Measurements from ENCODE around the gene SLC17A9.
A peak's percentile ranks its signal among the peaks of the same experiment; 100 is the strongest.

Gene SLC17A9

DNA sequence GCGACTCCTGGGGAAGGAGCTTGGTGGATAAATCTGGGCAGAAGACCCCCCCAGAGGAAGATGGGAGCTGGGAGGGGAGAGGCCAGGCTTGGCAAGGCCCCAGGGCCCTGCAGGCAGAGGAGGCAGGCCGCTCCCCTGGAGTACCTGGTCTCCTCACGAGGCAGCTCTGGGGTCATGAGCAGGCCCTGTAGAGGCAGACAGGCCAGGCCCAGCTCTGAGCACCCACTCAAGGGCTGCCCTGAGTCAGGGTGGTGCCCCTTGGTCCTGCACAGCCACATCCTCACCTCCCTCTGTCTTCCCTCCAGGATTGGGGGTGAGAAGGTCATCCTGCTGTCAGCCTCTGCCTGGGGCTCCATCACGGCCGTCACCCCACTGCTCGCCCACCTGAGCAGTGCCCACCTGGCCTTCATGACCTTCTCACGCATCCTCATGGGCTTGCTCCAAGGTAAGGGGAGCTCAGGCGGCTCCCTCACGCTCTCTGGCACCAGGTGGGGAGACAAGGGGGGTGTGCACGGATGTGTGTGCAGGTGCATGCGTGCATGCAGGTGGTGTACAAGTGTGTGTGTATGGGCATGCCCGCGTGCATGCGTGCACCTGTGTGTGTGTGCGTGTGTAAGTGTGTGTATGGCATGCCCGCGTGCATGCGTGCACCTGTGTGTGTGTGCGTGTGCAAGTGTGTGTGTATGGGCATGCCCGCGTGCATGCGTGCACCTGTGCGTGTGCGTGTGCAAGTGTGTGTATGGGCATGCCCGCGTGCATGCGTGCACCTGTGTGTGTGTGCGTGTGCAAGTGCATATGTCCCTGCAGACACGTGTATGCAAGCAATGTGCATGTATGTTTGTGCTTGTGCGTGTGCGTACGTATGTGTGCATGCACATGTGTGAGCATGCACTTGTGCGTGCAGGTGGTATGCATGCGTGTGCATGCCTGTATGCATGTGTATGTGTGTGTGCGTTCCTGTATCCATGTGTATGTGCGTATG, 4.9 kb downstream of the SLC17A9 start:
- no peak for DNase-seq

DNA sequence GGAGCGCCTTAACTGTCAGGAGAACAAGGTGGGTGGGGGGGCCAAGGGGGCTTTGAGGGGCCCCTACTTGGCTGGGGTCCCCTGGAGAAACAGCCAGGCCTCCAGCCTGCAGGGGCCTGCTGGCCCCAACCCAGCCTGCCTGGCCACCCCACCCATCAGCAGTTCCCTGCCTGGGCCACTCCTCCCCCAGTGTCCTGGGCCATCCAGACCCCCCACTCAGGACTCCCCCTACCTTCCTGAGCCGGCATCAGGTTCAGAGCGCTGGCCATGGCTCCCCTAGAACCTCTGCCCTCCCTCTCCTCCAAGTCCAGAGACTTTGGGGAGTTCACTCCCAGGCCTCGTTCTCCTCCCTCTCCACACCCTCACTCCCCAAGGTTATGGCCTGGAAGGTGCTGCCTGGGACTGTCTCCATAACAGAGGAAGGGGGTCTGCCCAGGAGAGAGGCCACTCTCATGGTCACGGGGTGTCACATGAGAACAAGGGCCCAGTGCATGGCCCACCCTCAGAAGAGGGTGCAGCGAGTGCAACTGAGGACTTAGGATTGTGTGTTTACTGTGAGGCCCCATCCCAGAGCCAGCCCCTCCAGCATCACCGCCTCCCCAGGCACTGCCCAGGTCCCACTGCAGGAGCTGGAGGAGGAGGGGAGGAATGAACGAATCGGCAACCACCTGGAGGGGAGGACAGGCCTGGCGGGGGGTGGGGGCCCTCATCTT, 6.0 kb downstream of the SLC17A9 start:
- DNase-seq, result no peak

DNA sequence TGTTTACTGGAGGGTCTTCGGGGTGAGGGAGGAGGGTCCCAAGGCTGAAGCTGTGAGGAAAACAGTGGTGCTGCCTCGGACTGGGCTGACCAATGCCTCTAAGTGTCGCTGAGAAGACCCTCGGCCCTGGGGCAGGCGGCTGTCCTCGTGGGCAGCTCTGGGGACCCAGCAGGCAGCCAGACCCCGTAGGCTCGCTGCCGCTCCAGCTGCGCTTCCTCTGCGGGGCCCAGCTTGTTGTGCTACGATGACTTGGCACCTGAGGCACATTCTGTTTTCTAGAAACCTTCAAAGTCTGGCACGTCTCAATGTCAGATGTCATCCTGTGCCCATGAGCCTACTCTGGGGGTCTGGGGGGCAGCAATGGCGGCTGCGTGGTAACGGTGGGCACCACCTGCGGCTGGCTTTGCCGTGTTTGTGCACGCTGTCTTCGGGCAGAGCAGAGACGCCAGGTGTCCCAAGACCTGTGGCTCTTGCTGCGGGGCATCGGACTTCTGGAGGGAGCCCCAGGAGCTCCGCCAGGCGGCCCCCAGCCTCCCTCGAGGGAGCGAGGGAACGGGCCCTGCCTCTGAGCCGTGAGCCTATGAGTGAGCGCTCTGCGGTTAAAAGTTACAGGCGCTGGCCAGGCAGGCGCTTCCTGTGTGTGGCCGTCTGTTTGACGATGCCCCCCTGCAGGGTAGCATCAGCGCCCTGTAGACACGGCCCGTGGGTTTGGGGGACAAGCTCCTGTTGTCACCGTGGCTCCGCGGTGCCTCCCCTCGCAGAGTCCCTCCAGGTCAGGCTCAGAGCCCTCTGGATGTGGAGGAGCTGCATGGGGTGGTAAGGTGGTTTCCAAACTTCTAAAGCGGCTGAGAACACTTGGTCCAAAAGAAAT, 6.8 kb downstream of the SLC17A9 start:
- DNase-seq, result no peak

DNA sequence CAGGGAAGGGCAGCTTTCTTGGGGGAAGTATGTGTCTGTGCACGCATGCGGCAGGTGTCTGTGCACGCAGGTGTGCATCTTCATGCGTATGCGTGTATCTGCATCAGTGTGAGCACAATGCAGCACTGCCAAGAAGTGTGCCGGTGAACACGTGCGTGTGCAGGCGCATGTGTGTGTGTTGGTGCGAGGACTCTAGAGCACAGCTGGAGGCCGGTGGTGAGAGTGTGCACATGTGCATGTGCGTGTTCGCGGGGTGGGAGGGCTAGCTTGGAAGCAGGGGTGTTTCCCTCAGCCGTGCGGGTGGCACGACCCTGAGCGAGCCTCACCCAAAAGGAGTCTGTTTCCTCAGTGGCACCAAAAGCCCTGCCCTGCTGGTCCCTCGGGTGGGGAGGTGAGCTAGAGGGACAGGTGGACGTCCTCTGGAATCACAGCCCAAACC, 7.5 kb downstream of the SLC17A9 start:
- DNase-seq, result no peak

DNA sequence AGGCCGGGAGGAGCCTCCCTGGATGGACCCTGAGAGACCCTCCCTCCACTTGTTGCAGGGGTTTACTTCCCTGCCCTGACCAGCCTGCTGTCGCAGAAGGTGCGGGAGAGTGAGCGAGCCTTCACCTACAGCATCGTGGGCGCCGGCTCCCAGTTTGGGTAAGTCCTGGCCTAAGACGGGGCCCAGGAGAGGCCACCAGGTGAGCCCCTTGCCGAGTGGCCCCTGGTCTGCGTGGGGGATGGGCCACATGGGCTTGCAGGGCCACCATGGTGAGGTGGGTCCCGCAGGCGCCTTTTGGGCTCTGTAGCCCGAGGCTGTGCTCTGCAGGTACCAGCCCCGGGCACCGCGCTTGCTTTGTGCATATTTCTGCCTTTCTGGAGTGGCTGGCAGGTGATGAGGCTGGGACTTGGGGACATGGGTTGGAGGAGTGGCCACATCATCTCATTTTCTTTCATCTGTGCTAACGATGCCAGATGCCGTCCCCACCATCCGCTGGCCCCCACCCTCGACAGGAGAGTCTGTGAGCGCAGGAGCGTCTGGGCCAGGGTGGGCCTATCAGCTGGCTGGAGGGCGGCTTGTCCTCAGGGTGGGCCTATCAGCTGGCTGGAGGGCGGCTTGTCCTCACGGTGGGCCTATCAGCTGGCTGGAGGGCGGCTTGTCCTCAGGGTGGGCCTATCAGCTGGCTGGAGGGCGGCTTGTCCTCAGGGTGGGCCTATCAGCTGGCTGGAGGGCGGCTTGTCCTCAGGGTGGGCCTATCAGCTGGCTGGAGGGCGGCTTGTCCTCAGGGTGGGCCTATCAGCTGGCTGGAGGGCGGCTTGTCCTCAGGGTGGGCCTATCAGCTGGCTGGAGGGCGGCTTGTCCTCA, 8.2 kb downstream of the SLC17A9 start:
- DNase-seq, result peak; percentile 97

DNA sequence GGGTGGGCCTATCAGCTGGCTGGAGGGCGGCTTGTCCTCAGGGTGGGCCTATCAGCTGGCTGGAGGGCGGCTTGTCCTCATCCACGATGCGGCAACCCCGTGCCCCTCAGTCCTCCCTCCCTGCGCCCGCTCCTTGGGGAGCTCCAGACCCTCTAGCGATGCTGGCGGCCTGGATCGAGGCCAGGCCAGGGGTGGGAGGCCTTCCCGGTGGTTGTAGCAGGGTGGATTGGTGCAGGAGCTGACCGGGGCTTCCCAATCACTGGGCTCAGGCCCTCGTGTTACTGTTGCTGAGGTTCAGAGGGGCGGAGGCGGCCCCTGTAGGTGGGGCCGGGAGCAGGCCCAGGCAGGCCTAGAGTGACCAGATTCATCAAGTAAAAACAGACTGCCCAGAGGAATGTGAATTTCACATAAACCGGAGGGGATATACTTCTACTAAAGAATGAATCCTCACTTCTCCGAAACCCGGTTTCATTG, 8.8 kb downstream of the SLC17A9 start:
- DNase-seq, result peak; percentile 88

DNA sequence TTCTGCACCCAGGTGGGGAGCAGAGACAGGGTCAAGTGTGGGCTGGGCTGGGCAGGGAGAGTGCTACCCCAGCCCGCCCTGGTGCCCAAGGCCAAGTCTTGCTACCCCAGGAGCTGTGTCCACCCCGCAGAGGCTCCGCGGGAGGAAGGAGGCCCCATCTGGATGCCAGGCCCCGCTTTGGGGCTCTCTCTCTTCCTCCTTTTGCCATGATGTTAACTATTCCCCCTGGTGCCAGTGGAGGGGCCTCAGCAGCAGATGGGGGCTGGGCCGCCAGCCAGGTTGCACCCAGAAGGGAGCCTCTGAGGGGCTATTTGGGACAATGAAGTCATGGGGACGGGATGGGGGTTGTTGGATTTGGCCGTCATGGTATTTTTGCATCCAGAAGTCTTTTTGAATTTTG, 9.3 kb downstream of the SLC17A9 start:
- DNase-seq, result no peak

DNA sequence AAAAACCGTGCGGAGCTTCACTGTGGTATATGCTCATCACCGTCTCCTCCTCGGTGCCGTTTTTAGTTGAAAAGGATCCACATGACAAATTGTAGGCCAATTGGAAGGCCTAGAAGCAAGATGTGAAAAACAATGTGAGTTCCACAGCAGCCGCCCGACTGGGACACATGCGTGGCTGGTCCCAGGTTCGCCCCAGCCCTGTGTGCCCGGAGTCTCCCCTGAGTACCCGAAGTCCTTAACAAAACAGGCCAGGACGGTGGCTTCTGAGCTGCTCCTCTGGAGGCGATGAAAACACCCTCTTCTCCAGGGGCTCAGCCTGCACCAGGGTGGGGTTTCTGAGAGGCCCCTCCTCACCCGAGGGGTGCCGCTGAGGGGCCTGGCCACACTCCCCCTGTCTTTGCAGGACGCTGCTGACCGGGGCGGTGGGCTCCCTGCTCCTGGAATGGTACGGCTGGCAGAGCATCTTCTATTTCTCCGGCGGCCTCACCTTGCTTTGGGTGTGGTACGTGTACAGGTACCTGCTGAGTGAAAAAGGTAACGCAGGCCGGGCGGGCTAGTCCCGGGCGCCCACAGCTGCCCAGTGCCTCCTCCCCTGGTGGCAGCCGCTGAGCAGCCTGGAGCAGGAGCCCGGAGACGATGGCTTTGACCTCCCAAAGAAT, 9.8 kb downstream of the SLC17A9 start:
- DNase-seq, result no peak

DNA sequence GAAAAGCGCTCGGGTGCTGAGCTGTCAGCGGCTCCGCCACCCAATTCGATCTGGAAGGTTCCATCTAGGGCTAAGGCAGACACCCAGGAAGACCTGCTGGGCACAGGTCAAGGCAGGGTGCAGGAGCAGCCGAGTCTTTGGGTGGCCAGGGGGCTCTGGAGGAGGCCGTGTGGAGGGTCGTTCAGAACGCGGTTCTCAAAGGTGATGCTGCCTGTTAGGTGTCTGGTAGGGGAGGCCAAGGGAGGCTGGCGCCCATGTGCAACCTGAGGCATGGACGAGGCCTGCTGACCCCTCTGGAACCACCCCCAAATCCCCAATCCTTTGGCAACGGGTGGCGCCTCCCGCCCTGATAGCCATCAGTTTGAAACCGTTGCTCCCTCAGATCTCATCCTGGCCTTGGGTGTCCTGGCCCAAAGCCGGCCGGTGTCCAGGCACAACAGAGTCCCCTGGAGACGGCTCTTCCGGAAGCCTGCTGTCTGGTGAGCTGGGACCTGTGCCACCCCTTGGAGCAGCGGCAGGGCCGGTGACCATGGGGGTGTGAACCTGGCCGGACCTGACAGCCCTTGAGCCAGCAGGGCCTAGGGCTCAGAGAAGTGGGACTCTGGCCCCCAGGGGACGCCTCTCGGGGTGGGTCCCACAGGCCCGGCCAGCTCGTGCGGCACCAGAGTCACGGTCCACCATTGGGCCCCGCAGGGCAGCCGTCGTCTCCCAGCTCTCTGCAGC, 10.5 kb downstream of the SLC17A9 start:
- no peak for DNase-seq

DNA sequence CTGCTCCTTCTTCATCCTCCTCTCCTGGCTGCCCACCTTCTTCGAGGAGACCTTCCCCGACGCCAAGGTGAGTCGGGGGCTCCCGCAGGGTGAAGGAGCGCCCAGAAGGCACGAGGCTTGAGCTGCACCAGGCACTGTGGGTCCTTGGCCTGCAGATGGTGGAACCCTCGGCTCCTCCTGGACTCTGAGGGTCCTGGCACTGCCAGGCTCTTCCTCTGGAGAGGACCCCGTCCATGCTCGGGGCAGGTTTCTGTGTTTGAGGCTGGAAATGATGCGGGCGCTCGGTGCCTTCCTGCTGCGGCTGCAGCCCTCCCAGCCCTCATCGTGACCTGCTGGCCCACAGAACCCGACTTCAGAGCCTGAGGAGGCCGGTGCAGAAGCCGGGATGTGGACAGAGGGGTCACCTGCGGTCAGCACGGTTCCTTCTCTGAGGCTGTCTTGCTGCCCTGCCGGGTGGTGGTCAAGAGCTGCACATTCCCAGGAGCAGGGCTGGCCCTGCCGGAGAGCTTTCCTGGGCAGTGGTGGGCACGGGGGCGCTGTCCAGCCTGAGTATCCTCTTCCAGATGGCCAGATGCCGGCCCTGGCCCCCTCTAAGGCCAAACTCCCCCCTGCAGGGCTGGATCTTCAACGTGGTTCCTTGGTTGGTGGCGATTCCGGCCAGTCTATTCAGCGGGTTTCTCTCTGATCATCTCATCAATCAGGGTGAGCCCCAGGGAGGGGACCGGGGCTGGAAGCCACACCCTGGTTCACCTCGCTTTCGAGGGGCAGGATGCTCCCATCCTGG, 11.3 kb downstream of the SLC17A9 start:
- DNase-seq, result no peak

DNA sequence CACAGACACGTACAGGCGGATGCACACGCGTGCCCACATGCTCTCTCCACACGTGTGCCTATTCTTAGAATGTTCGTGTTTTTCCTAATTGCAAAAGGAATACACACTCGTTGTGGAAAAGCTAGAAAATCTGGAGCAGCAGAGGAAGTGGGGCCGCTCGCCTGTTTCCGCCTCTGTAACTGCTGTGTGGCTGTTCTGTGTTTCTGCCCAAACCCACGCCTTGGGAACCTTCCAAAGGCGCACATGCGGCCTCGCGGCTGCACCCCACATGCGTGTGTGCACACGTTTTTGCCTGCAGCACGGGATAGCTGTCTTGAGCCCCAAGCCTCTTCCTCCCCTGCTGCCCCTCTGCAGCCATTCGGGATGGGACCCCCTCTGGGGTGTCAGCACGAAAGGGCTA, 12.2 kb downstream of the SLC17A9 start:
- DNase-seq, result no peak

DNA sequence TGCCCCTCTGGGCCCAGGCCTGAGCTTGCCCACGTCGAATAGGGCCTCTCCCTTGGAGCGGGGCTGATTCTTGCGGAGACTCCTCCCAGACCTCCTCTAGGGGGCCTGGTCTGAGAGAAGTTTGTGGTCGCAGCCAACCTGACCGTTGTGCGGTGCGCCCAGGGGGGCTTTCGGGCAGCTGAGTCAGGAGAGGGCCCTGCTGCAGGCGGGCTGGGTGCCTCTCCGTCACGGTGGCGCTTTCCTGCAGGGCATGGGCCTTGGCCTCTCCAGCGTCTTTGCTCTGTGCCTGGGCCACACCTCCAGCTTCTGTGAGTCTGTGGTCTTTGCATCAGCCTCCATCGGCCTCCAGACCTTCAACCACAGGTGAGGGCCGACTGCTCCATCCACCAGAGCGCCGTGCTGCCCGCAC, 12.9 kb downstream of the SLC17A9 start:
- DNase-seq, result no peak

DNA sequence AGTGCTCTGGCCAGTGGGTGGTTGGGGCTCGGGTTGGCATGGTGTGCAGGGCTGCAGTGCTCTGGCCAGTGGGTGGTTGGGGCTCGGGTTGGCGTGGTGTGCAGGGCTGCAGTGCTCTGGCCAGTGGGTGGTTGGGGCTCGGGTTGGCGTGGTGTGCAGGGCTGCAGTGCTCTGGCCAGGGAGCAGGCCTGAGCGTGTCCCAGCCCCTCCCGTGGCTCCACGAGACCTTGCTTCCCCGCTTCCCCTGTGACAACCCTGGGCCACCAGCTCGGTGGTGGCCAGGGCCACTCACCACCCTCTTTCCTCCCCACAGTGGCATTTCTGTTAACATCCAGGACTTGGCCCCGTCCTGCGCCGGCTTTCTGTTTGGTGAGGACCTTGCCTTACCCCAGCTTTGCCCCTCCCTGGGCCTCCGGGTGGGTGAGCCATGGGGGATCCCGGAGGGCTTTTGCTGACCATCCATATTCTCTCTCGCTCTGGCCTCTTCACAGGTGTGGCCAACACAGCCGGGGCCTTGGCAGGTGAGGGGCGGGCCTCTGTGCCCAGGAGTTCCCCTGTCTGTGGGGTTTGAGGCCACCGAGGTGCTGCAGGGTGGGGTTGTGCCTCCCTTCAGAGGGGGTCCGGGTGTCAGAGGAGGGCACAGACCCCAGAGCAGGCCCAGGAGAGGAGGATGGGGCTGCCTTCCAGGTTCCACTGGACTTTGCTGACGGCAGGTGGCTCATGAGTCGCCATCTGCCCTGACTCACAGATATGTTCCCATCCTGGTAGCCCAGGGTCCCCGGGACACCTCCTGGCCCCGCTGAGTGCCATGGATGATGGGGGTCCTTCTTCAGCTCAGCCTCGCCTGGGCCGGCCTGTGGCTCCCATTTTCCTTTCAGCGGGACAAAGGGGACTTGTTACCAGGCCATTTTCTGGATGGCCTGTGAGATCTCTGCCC, 14.0 kb downstream of the SLC17A9 start:
- DNase-seq, result no peak

DNA sequence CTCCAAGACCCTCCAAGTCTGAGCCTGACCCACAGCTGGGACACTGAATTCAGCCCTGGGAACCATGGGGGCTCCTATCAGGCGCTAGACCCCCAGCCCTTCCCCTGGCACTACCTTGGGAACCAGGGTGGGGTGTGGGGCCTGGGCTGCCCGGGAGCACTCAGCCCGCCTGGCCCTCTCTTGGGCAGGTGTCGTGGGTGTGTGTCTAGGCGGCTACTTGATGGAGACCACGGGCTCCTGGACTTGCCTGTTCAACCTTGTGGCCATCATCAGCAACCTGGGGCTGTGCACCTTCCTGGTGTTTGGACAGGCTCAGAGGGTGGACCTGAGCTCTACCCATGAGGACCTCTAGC, 14.6 kb downstream of the SLC17A9 start:
- DNase-seq, result no peak

DNA sequence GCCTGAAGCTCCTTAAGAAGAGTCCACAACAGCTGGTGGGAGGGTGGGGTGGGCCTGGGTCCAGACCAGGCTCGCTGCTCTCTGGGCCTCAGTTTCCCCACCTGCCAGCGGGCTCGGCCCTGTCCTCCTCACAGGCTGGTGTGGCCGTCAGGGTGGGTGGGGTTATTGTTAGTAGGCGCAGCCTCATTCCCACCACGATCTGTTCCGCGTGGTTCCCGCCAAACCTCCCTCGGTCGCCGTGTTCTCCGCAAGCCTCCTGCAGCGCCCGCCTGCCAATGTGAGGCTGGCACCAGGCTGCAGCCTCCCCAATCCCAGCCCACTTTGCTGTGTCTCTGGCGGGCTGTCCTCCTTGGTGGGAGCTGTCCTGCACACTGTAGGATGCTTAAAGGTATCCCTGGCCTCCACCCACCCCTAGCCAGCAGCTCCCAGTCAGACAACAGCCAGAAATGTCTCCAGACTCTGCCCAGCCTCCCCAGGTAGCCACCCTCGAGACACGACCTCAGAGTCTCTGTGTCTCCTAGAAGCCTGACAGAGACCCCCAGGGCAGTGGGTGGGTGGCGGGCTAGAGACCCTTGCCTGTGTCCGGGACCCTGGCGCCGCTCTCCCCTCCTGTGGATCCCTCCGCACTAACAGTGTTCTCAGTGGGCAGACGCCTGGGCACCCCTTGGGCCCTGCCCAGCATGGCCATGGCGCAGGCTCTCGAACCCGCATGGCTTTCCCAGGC, 15.3 kb downstream of the SLC17A9 start:
- DNase-seq, result no peak

DNA sequence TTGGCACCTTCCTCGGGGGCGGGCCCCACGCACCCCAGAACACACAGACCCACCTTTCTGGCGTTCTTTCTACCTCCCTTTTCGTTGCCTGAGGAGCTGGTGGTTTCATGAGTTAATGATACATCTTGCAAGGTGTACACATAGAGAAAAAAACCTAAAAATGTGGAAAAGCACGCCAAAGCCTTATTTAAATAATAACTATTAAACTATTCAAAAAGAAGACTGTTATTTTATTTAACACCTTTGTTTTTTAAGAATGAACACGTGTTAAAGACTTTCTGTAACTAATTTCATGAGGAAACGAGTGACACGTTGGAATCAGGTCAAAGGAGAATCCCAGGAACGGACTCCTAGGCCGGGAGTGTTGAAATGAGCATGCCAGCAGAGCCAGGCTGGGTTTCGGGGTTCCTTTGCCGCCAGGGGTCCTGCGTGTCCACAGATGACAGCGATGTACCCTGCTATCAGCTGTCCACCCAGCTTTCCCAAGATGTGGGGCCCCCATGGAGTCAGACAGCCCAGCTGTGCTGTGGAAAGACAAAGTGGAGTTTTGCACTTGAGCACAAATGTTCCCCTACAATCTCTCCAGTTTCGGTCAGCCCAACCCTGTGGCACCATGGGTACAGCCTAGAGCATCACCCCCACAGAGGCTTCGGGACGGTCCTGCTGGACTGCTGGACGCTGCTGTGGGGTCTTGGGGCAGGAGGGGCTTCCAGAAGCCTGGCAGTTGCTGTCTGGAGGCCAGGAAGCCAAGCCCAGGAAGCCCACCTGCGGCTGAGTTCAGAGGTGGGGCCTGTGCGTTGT, 16.1 kb downstream of the SLC17A9 start:
- no peak for DNase-seq

DNA sequence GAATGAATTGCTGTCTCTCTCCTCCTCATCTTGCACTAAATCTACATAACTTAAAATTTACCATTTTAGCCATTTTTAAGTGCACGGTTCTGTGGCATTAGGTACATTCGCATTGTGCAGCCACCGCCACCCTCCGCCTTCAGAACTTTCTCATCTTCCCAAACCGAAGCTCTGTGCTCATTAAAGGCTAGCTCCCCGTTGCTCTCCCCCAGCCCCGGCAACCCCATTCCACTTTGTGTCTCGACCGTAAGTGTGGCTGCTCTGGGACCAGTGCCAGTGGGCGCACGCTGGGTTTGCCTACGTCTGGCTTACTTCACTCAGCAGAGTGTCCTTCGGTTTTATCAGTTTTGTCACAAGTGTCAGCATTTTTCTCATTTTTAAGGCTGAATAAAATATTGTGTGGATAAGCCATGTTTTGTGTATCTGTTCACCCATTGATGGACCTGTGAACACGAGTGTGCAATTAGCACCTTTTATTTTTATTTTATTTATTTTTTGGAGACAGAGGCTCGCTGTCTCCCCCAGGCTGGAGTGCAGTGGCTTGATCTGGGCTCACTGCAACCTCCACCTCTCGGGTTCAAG, 16.8 kb downstream of the SLC17A9 start:
- DNase-seq, result no peak

All from NCI-H2171 treated with DMSO at 0.1 percent for 48 hours (cell line).